Measurements from ENCODE around the gene ASB4. TPM values are rescaled to one million over a fixed set of nuclear protein-coding genes. Genes with fewer than 3 reads are reported as not detected.

Gene ASB4
- total RNA-seq, 4 donors from 2014 or later: not detected

DNA sequence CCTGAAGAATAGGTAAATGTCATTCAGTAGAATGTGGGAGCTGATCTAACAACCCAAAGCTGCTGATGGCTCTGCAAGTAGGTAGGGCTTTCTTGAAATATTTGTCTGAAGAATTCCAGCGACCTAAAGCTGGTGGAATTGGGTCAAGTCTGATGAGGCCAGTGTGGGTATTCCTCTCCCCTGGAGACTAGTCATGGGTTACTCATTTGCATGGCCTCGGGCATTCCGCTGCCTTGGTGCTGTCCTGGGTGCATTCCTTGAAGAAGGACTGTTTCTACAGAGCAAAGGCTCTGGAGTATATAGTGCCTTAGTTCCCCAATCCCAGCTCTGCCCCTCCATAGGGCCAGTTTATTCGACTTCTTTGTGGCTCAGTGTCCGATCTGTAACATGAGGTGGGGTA lies 91.4 kb downstream of the ASB4 start:
- no peaks in the 10 kb centered on the region for H3K36me3 ChIP-seq
- WGBS, 2 donors (ENCODE audit: low coverage in 1 of 2): 67 to 70% methylated on average over 3 to 5 of the region's 5 CpGs
- no peak for TF ChIP-seq POLR2AphosphoS5 (IDR thresholded peaks at IDR 0.05)
- no peak for TF ChIP-seq POLR2A (IDR thresholded peaks at IDR 0.05)
- TF ChIP-seq, protein P1, sequence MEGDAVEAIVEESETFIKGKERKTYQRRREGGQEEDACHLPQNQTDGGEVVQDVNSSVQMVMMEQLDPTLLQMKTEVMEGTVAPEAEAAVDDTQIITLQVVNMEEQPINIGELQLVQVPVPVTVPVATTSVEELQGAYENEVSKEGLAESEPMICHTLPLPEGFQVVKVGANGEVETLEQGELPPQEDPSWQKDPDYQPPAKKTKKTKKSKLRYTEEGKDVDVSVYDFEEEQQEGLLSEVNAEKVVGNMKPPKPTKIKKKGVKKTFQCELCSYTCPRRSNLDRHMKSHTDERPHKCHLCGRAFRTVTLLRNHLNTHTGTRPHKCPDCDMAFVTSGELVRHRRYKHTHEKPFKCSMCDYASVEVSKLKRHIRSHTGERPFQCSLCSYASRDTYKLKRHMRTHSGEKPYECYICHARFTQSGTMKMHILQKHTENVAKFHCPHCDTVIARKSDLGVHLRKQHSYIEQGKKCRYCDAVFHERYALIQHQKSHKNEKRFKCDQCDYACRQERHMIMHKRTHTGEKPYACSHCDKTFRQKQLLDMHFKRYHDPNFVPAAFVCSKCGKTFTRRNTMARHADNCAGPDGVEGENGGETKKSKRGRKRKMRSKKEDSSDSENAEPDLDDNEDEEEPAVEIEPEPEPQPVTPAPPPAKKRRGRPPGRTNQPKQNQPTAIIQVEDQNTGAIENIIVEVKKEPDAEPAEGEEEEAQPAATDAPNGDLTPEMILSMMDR (IDR thresholded peaks at IDR 0.05): no peak
- TF ChIP-seq EP300 (IDR thresholded peaks at IDR 0.05): no peak
- H3K4me1 ChIP-seq: no peaks in the 10 kb centered on the region
- no peak overlapping the region for H3K27ac ChIP-seq
- H3K9me3 ChIP-seq: peaks cover 0 to 6% (median 0%) of the 10 kb centered on the region in 3 donors
- H3K27me3 ChIP-seq: no peaks in the 10 kb centered on the region
- H3K4me3 ChIP-seq: no peak overlapping the region
- no peak for ATAC-seq

DNA sequence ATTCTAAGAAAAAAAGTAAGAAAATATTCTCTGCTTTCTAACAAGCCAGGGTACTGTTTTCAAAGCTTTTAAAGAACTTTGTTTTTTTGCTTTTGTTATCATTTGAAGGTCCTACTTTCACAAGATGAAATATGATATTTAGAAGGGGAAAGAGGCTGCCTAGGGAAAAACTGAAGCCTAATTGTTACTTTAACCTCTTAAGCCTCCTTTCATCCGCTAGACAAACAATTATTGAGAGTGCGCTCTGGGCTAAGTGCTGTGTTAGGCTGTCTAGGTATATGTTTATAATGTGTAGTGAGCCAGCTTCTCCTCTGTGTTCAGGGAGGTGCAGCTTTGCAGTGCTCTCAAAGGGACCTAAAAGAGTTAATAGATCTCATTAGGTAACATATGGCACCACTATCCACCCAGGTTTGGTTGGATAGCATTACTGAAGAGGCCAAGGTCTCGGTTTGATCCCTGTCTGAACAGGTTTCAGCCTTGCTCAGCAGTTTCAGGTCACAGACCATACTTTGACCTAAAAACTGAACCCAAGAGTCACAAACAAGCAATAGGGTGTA lies 92.6 kb downstream of the ASB4 start:
- no peak for ATAC-seq
- Histone ChIP-seq H3K4me1 (no peaks in the 10 kb centered on the region), H3K27ac (no peak overlapping the region), H3K9me3 (no peaks in the 10 kb centered on the region), H3K36me3 (peaks cover 0 to 8% of the 10 kb centered on the region in 2 donors), H3K27me3 (no peaks in the 10 kb centered on the region), H3K4me3 (no peak overlapping the region)
- no peak for TF ChIP-seq POLR2A (IDR thresholded peaks at IDR 0.05)
- TF ChIP-seq EP300 (IDR thresholded peaks at IDR 0.05): no peak
- TF ChIP-seq, protein P1 (IDR thresholded peaks at IDR 0.05): no peak
- TF ChIP-seq POLR2AphosphoS5 (IDR thresholded peaks at IDR 0.05): no peak
- 17 to 67% methylated on average over 2 to 3 of the region's 3 CpGs for WGBS, 2 donors (ENCODE audit: low coverage in 1 of 2)

DNA sequence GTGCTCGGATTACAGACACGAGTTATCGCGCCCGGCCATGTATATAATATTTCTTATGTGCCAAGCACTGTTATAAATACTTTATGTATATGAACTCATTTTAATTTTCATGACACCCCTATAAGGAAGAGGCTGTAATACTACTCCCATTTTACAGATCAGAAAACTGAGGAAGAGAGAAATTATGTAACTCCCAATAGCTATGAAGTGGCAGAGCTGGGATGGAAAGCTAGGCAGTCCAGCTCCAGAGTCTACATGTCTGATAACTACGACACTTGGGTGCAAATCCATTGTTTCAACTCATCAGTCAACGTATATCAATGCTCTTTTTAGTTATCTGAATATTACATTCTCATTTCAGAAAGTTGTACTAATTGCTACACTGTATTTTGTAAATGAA lies 93.6 kb downstream of the ASB4 start:
- Histone ChIP-seq H3K27me3 (no peaks in the 10 kb centered on the region), H3K4me3 (no peak overlapping the region), H3K36me3 (peaks cover 4 to 17% of the 10 kb centered on the region in 2 donors), H3K9me3 (no peaks in the 10 kb centered on the region), H3K4me1 (peaks cover 0 to 5% (median 0%) of the 10 kb centered on the region in 3 donors), H3K27ac (no peak overlapping the region)
- ATAC-seq: no peak
- whole genome bisulfite sequencing, 2 donors (ENCODE audit: low coverage in 1 of 2): 80 to 81% methylated on average over 2 to 7 of the region's 7 CpGs
- TF ChIP-seq POLR2A (IDR thresholded peaks at IDR 0.05): no peak
- TF ChIP-seq EP300 (IDR thresholded peaks at IDR 0.05): no peak
- no peak for TF ChIP-seq POLR2AphosphoS5 (IDR thresholded peaks at IDR 0.05)
- TF ChIP-seq, protein P1 (IDR thresholded peaks at IDR 0.05): no peak

DNA sequence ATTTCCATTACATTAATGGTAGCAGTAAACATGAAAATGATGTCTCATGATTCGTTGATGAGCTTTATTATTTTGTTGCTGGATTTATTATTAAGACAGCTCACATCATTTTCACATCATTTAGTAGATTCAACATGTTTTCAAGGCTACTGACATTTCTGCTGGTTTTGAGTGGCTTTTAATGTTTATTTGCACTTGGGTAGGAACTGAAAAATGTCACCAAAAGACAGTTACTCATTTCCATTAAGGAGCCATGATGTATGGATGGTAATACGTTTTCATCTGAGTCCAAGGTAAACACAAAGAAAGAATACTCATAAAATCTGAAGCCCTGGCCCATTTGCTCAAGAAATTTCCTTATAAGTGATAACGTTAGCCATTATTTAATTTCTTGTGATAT lies 95.7 kb downstream of the ASB4 start:
- Histone ChIP-seq H3K27ac (peak overlapping the region in 2 of 4 donors; percentile 18 to 42), H3K9me3 (no peaks in the 10 kb centered on the region), H3K4me1 (peaks cover 2 to 27% (median 4%) of the 10 kb centered on the region in 3 donors), H3K4me3 (no peak overlapping the region), H3K36me3 (peaks cover 16 to 39% of the 10 kb centered on the region in 2 donors), H3K27me3 (no peaks in the 10 kb centered on the region)
- no peak for TF ChIP-seq EP300 (IDR thresholded peaks at IDR 0.05)
- no peak for TF ChIP-seq POLR2AphosphoS5 (IDR thresholded peaks at IDR 0.05)
- TF ChIP-seq, protein P1 (IDR thresholded peaks at IDR 0.05): no peak
- TF ChIP-seq POLR2A (IDR thresholded peaks at IDR 0.05): no peak
- ATAC-seq: no peak
- WGBS, 2 donors (ENCODE audit: low coverage in 1 of 2): 33 to 71% methylated on average over 3 of the region's 3 CpGs

DNA sequence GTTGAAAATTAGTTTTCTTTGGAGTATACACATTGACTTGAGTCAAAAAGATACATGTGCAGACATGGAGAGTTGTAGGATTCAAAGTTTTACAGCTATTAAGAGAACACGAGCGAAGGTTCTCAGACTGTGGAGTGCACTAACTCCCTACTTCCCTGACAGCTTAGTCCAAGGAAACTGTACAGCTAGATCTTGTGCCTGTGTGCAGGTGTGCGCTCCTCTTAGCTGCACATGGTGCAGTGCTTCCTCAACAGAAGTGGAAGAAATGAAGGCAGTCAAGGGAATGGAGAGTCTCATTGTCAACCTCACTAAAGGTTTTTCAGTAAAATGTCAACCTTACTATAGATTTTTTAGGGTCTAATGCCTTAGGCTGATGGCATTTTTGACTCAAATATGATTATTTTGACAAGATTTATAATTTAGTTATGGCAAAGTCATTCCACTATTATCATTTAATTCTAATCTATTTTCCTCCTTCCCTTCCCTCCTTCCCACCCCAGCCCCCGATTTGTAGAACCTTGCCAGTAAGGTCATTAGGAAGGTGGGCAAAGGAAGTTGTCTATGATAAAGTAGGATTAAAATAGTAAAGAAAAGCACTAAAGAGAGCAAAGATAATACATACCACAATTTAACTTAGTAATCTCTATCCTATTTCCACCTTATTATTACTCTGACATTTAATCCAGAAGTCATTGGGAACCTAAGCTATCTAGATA lies 97.0 kb downstream of the ASB4 start:
- Histone ChIP-seq H3K9me3 (no peaks in the 10 kb centered on the region), H3K27me3 (no peaks in the 10 kb centered on the region), H3K4me3 (no peak overlapping the region), H3K4me1 (peaks cover 11 to 39% (median 17%) of the 10 kb centered on the region in 3 donors), H3K27ac (peak overlapping the region in 3 of 4 donors; percentile 33 to 56 (median 42)), H3K36me3 (peaks cover 23 to 51% of the 10 kb centered on the region in 2 donors)
- ATAC-seq: peak; percentile 52
- 86 to 94% methylated on average over 4 of the region's 4 CpGs for WGBS, 2 donors (ENCODE audit: low coverage in 1 of 2)
- no peak for TF ChIP-seq EP300 (IDR thresholded peaks at IDR 0.05)
- TF ChIP-seq POLR2A (IDR thresholded peaks at IDR 0.05): no peak
- TF ChIP-seq, protein P1 (IDR thresholded peaks at IDR 0.05): no peak
- TF ChIP-seq POLR2AphosphoS5 (IDR thresholded peaks at IDR 0.05): peak; percentile 32

Measured in gastroesophageal sphincter (tissue), 4 donors.